ENCODE measurements around the gene RAB11FIP3. TPM values are rescaled to one million over a fixed set of nuclear protein-coding genes. Genes with fewer than 3 reads are reported as not detected.

RAB11FIP3 gene
- total and polyA plus RNA-seq, 10 of the 15 experiments (the other 5 are each of a cell fraction or from before 2014, with no cell fraction given), result 1.2 to 27.3 (median 7.7) TPM

- ATAC-seq (no peak), DNase-seq (ENCODE audit: low read depth, low spot score) (no peak), FAIRE-seq (no peak)
- in situ Hi-C loops (cut with MboI), result no loop called here
- Histone ChIP-seq H4K20me1 (ENCODE audit: control insufficient read depth, insufficient read depth) (no peaks in the 10 kb centered on the region), H2AFZ (ENCODE audit: control insufficient read depth, low read depth, low read length) (no peak overlapping the region), H3K27me3 (replicated peaks in 1 of 2; ENCODE audit: control insufficient read depth in 2 of 2, insufficient read depth in 2 of 2, low read length in 1 of 2) (peaks cover 4 to 9% of the 10 kb centered on the region in 2 experiments; a peak in 3 of 4 replicates), H3K27ac (ENCODE audit: control insufficient read depth, insufficient read depth) (no peak overlapping the region), H3K36me3 (ENCODE audit: control insufficient read depth in 2 of 2, insufficient read depth in 2 of 2, low read length in 1 of 2) (no peaks in the 10 kb centered on the region), H3K9me3 (replicated peaks; ENCODE audit: control insufficient read depth, insufficient read depth, low read length) (no peaks in the 10 kb centered on the region), H3K9ac (ENCODE audit: control insufficient read depth, insufficient read depth, low read length) (no peak overlapping the region), H3K4me3 (no peak overlapping the region), H3K79me2 (ENCODE audit: control insufficient read depth, insufficient read depth, low read length) (no peaks in the 10 kb centered on the region), H3K4me2 (ENCODE audit: control insufficient read depth, insufficient read depth) (no peak overlapping the region), H3K4me1 (ENCODE audit: control insufficient read depth, insufficient read depth, low read length) (peaks cover 9% of the 10 kb centered on the region)
- ChIA-PET POLR2A (no interaction called here), CTCF (no interaction called here), SMC1A (ENCODE audit: uncharacterized antibody, unreplicated experiment) (no interaction called here), RAD21 (ENCODE audit: unreplicated experiment) (no interaction called here)
- intact Hi-C loops (cut with micrococcal nuclease; ENCODE audit: unreplicated experiment), result no loop called here
- WGBS (ENCODE audit: insufficient coverage, insufficient replicate concordance, low lambda C conversion rate, missing lambda C conversion rate), result 76% methylated on average over 33 of the region's 43 CpGs
- BruUV-seq (replicated peaks), result no TSS peak
- TF ChIP-seq RCOR1 (conservative IDR thresholded peaks at IDR 0.05; ENCODE audit: low read depth, low read length) (no peak), MYB (IDR thresholded peaks at IDR 0.05; ENCODE audit: borderline replicate concordance, low read depth, low read length) (no peak), ELK1 (IDR thresholded peaks at IDR 0.05; ENCODE audit: low read depth, low read length) (no peak), TCF3 (IDR thresholded peaks at IDR 0.05; ENCODE audit: borderline replicate concordance, insufficient read depth, low read depth, low read length) (0 out of 2 replicates have a peak, but pooled peaks have one; percentile 22), BCL3 (IDR thresholded peaks at IDR 0.05; ENCODE audit: borderline replicate concordance, insufficient read depth, low read depth, low read length, poor library complexity, severe bottlenecking) (peak; percentile 94), HDGF (IDR thresholded peaks at IDR 0.05) (no peak), SMAD5 (IDR thresholded peaks at IDR 0.05; ENCODE audit: low read depth) (no peak), ATF7 (IDR thresholded peaks at IDR 0.05; ENCODE audit: low read depth) (no peak), SREBF1 (IDR thresholded peaks at IDR 0.05; ENCODE audit: low read length) (no peak), PBX3 (IDR thresholded peaks at IDR 0.05; ENCODE audit: insufficient replicate concordance, low read depth, low read length) (peak; percentile 50), NFYB (IDR thresholded peaks at IDR 0.05; ENCODE audit: insufficient read depth, low read depth, low read length) (no peak), SREBF2 (IDR thresholded peaks at IDR 0.05; ENCODE audit: low read length) (no peak), BHLHE40 (IDR thresholded peaks at IDR 0.05; ENCODE audit: borderline replicate concordance in 1 of 2, low read depth in 2 of 2, low read length in 1 of 2) (0 out of 4 replicates have a peak, but pooled peaks of 1 of the 2 experiments have one; percentile 22), TCF7 (IDR thresholded peaks at IDR 0.05; ENCODE audit: borderline replicate concordance) (no peak), HDAC2 (IDR thresholded peaks at IDR 0.05) (no peak), POLR2AphosphoS2 (IDR thresholded peaks at IDR 0.05; ENCODE audit: low read depth, low read length) (no peak)
These were observed 136.8 kb downstream of the RAB11FIP3 start for GRCh38 chr16:561957-562938.
